ENCODE results near the gene CMTM8. TPM values are rescaled to one million over a fixed set of nuclear protein-coding genes. Genes with fewer than 3 reads are reported as not detected.

CMTM8 gene
- total and polyA plus RNA-seq, 9 donors: 0.48 to 9.9 (median 2.1) TPM

DNA sequence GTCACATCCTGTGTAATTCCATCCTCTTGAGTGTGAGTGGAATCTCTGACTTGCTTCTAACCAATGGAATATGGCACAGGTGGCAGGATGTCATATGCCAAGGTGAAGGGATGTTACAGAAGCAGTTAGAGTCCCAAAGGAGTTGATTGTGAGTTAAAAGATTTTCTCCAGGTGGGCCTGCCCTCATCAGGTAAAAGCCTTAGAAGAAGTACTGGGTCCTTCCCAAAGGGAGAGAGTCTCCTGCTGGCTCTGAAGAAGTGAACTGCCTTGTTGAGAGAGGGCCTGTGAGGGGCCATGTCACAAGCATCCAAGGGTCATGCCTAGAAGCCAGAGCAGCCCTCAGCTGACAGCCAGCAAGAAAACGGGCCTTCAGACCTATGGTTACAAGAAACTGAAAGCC lies 166.2 kb downstream of the CMTM8 start:
- no peak overlapping the region for H3K27ac ChIP-seq

DNA sequence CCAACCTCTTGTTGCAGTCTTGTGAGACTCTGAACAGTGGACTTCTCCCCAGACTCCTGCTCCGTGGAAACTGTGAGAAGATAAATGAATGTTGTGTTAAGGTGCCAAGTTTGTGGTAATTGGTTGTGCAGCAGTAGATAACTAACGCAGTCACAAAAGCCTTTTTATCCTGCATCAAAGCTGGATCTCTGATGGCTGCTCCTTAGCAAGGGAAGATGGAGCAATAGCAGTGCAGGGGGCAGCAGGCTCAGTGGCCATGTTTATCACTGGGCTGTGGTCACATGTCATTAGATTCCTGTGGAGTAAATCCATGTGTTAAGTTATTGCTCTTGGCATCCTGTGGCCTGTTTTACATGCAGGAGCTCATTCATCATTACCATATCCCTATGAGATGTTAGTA lies 166.7 kb downstream of the CMTM8 start:
- H3K4me1 ChIP-seq (ENCODE audit: insufficient read depth): peaks cover 2% of the 10 kb centered on the region
- intact Hi-C loops (cut with DNase I): no loop called here
- no peak for TF ChIP-seq CTCF (IDR thresholded peaks at IDR 0.05)
- no peak for TF ChIP-seq EP300 (IDR thresholded peaks at IDR 0.05)
- no peak for TF ChIP-seq POLR2A (IDR thresholded peaks at IDR 0.05)
- DNase-seq: no peak
- H3K27me3 ChIP-seq: no peaks in the 10 kb centered on the region
- no peaks in the 10 kb centered on the region for H3K9me3 ChIP-seq
- no peaks in the 10 kb centered on the region for H3K36me3 ChIP-seq
- H3K4me3 ChIP-seq: no peak overlapping the region
- H3K27ac ChIP-seq: no peak overlapping the region
- WGBS, 3 donors: 37 to 46% (median 38%) methylated on average over 2 of the region's 2 CpGs

More for the DNA sequence above, 166.2 kb downstream of the CMTM8 start:
- TF ChIP-seq CTCF (IDR thresholded peaks at IDR 0.05): no peak
- TF ChIP-seq EP300 (IDR thresholded peaks at IDR 0.05): no peak
- no peak for TF ChIP-seq POLR2A (IDR thresholded peaks at IDR 0.05)
- intact Hi-C loops (cut with DNase I): no loop called here
- 81 to 93% (median 89%) methylated on average over 1 of the region's 1 CpG for WGBS, 3 donors
- no peak for DNase-seq
- no peaks in the 10 kb centered on the region for H3K27me3 ChIP-seq
- no peaks in the 10 kb centered on the region for H3K9me3 ChIP-seq
- H3K4me3 ChIP-seq: no peak overlapping the region
- H3K36me3 ChIP-seq: no peaks in the 10 kb centered on the region
- peaks cover 2% of the 10 kb centered on the region for H3K4me1 ChIP-seq (ENCODE audit: insufficient read depth)

- no peak for DNase-seq
- H3K36me3 ChIP-seq: no peaks in the 10 kb centered on the region
- H3K4me1 ChIP-seq (ENCODE audit: insufficient read depth): peaks cover 2% of the 10 kb centered on the region
- WGBS, 3 donors: 72 to 82% (median 78%) methylated on average over 7 of the region's 7 CpGs
- no peaks in the 10 kb centered on the region for H3K9me3 ChIP-seq
- TF ChIP-seq EP300 (IDR thresholded peaks at IDR 0.05) (no peak), POLR2A (IDR thresholded peaks at IDR 0.05) (no peak), CTCF (IDR thresholded peaks at IDR 0.05) (no peak)
- H3K27ac ChIP-seq: no peak overlapping the region
- no peak overlapping the region for H3K4me3 ChIP-seq
- no peaks in the 10 kb centered on the region for H3K27me3 ChIP-seq
- intact Hi-C loops (cut with DNase I): no loop called here
Measured at GRCh38 chr3:32405711-32406323, 167.3 kb downstream of the CMTM8 start.

DNA sequence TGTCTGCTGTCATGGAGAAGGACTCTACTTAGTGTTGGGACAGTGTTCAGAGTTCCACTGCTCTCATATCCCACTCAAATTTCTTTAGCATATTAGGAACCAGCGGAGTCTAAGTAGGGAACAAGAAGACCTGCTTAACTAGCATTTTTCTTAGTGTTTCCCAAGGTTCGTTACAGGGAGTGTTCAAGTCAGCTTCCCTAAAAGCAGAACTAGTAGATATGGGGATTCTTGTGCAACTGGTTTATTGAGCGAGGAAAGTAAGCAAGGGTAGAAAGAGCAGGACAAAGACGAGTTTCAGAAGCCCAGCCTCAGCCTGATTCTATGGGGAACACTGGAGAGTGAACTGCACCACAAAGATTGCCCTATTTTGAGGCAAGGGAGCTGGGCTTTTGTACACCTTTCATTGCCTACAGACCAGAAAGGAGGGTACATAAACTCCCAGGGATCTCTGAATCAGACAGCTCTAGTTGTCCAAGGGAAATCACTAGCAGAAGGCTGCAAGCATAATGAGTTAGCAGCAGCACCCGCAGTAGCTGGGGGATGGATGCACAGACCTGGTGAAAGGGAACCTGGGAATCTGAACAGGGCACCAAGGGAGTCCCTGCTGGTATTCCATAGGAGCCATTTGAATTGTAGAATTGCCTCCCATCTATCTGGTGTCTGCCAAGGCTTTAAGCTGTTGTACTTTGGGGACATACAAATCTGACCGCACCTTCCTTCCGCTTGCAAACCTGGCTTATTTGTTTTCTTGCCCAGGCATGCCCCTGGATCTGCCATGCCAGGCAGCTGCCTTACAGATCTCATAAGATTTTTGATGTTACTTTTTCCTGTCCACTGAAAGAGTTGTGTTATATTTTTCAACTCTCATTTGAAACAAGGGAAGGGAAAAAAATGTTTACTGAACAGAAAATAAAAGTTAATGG lies 168.3 kb downstream of the CMTM8 start:
- H3K27ac ChIP-seq: no peak overlapping the region

More for the DNA sequence above, 168.3 kb downstream of the CMTM8 start:
- intact Hi-C loops (cut with DNase I): no loop called here
- H3K9me3 ChIP-seq: no peaks in the 10 kb centered on the region
- H3K27me3 ChIP-seq: no peaks in the 10 kb centered on the region
- TF ChIP-seq CTCF (IDR thresholded peaks at IDR 0.05): no peak
- TF ChIP-seq POLR2A (IDR thresholded peaks at IDR 0.05): no peak
- no peak for TF ChIP-seq EP300 (IDR thresholded peaks at IDR 0.05)
- 88 to 94% (median 92%) methylated on average over 7 of the region's 7 CpGs for WGBS, 3 donors
- H3K36me3 ChIP-seq: no peaks in the 10 kb centered on the region
- DNase-seq: no peak
- no peaks in the 10 kb centered on the region for H3K4me1 ChIP-seq (ENCODE audit: insufficient read depth)
- no peak overlapping the region for H3K4me3 ChIP-seq
